ENCODE measurements around the gene FNBP1L.

Gene FNBP1L

GRCh38 chr1:93559695-93560094 lies 111.8 kb downstream of the FNBP1L start:
- H3K27ac ChIP-seq (ENCODE audit: low read length), result no peak overlapping the region
- peaks cover 52% of the 10 kb centered on the region for H3K36me3 ChIP-seq (ENCODE audit: insufficient read depth, low read depth, low read length)
- H3K27me3 ChIP-seq (ENCODE audit: insufficient read depth, low read length), result no peaks in the 10 kb centered on the region
- H3K9me3 ChIP-seq (ENCODE audit: insufficient read depth, low read depth, low read length), result no peaks in the 10 kb centered on the region
- no peaks in the 10 kb centered on the region; the same call in 1 of the 2 replicates for H3K4me1 ChIP-seq (ENCODE audit: insufficient read depth, low read length)
- no peak overlapping the region for H3K9ac ChIP-seq (ENCODE audit: low read depth, low read length)
- H3K4me3 ChIP-seq (ENCODE audit: low read length), result no peak overlapping the region

- H3K9me3 ChIP-seq (ENCODE audit: insufficient read depth, low read depth, low read length), result no peaks in the 10 kb centered on the region
Observed at GRCh38 chr1:93565496-93566206, 117.7 kb downstream of the FNBP1L start.

GRCh38 chr1:93566227-93566626 lies 118.3 kb downstream of the FNBP1L start:
- Histone ChIP-seq H3K9ac (ENCODE audit: low read depth, low read length) (no peak overlapping the region), H3K4me1 (ENCODE audit: insufficient read depth, low read length) (no peaks in the 10 kb centered on the region), H3K27me3 (ENCODE audit: insufficient read depth, low read length) (no peaks in the 10 kb centered on the region), H3K36me3 (ENCODE audit: insufficient read depth, low read depth, low read length) (peaks cover 80% of the 10 kb centered on the region), H3K27ac (ENCODE audit: low read length) (no peak overlapping the region), H3K4me3 (ENCODE audit: low read length) (no peak overlapping the region), H3K9me3 (ENCODE audit: insufficient read depth, low read depth, low read length) (no peaks in the 10 kb centered on the region)

More at GRCh38 chr1:93565496-93566206, 117.7 kb downstream of the FNBP1L start:
- no peak overlapping the region for H3K4me3 ChIP-seq (ENCODE audit: low read length)
- H3K27me3 ChIP-seq (ENCODE audit: insufficient read depth, low read length), result no peaks in the 10 kb centered on the region
- H3K4me1 ChIP-seq (ENCODE audit: insufficient read depth, low read length), result no peaks in the 10 kb centered on the region
- H3K9ac ChIP-seq (ENCODE audit: low read depth, low read length), result no peak overlapping the region
- H3K36me3 ChIP-seq (ENCODE audit: insufficient read depth, low read depth, low read length), result peaks cover 83% of the 10 kb centered on the region
- H3K27ac ChIP-seq (ENCODE audit: low read length), result no peak overlapping the region

- H3K36me3 ChIP-seq (ENCODE audit: insufficient read depth, low read depth, low read length), result peaks cover 73% of the 10 kb centered on the region
Observed at GRCh38 chr1:93567255-93567918, 119.5 kb downstream of the FNBP1L start.

GRCh38 chr1:93569489-93569888 lies 121.6 kb downstream of the FNBP1L start:
- H3K4me3 ChIP-seq (ENCODE audit: low read length), result no peak overlapping the region
- no peak overlapping the region for H3K9ac ChIP-seq (ENCODE audit: low read depth, low read length)
- no peak overlapping the region for H3K27ac ChIP-seq (ENCODE audit: low read length)
- no peaks in the 10 kb centered on the region for H3K9me3 ChIP-seq (ENCODE audit: insufficient read depth, low read depth, low read length)
- H3K27me3 ChIP-seq (ENCODE audit: insufficient read depth, low read length), result no peaks in the 10 kb centered on the region
- peaks cover 10% of the 10 kb centered on the region; the same call in 1 of the 2 replicates for H3K4me1 ChIP-seq (ENCODE audit: insufficient read depth, low read length)
- peaks cover 71% of the 10 kb centered on the region for H3K36me3 ChIP-seq (ENCODE audit: insufficient read depth, low read depth, low read length)

More at GRCh38 chr1:93567255-93567918, 119.5 kb downstream of the FNBP1L start:
- Histone ChIP-seq H3K27me3 (ENCODE audit: insufficient read depth, low read length) (no peaks in the 10 kb centered on the region), H3K4me3 (ENCODE audit: low read length) (no peak overlapping the region), H3K9me3 (ENCODE audit: insufficient read depth, low read depth, low read length) (no peaks in the 10 kb centered on the region), H3K27ac (ENCODE audit: low read length) (no peak overlapping the region), H3K9ac (ENCODE audit: low read depth, low read length) (no peak overlapping the region), H3K4me1 (ENCODE audit: insufficient read depth, low read length) (peaks cover 6% of the 10 kb centered on the region; the same call in 1 of the 2 replicates)

GRCh38 chr1:93571623-93572310 lies 123.8 kb downstream of the FNBP1L start:
- peaks cover 68% of the 10 kb centered on the region for H3K36me3 ChIP-seq (ENCODE audit: insufficient read depth, low read depth, low read length)
- H3K27ac ChIP-seq (ENCODE audit: low read length), result peak overlapping the region; percentile 1
- H3K27me3 ChIP-seq (ENCODE audit: insufficient read depth, low read length), result no peaks in the 10 kb centered on the region
- peaks cover 13% of the 10 kb centered on the region; the same call in 1 of the 2 replicates for H3K4me1 ChIP-seq (ENCODE audit: insufficient read depth, low read length)
- H3K9me3 ChIP-seq (ENCODE audit: insufficient read depth, low read depth, low read length), result no peaks in the 10 kb centered on the region
- no peak overlapping the region for H3K4me3 ChIP-seq (ENCODE audit: low read length)
- H3K9ac ChIP-seq (ENCODE audit: low read depth, low read length), result no peak overlapping the region

GRCh38 chr1:93573940-93574469 lies 126.1 kb downstream of the FNBP1L start:
- Histone ChIP-seq H3K27me3 (ENCODE audit: insufficient read depth, low read length) (no peaks in the 10 kb centered on the region), H3K9ac (ENCODE audit: low read depth, low read length) (no peak overlapping the region), H3K4me1 (ENCODE audit: insufficient read depth, low read length) (peaks cover 13% of the 10 kb centered on the region; the same call in 1 of the 2 replicates), H3K36me3 (ENCODE audit: insufficient read depth, low read depth, low read length) (peaks cover 50% of the 10 kb centered on the region), H3K27ac (ENCODE audit: low read length) (no peak overlapping the region), H3K9me3 (ENCODE audit: insufficient read depth, low read depth, low read length) (no peaks in the 10 kb centered on the region), H3K4me3 (ENCODE audit: low read length) (no peak overlapping the region)

GRCh38 chr1:93574511-93574910 lies 126.6 kb downstream of the FNBP1L start:
- Histone ChIP-seq H3K9ac (ENCODE audit: low read depth, low read length) (no peak overlapping the region), H3K27ac (ENCODE audit: low read length) (no peak overlapping the region), H3K9me3 (ENCODE audit: insufficient read depth, low read depth, low read length) (no peaks in the 10 kb centered on the region), H3K4me3 (ENCODE audit: low read length) (no peak overlapping the region), H3K36me3 (ENCODE audit: insufficient read depth, low read depth, low read length) (peaks cover 45% of the 10 kb centered on the region), H3K4me1 (ENCODE audit: insufficient read depth, low read length) (peaks cover 13% of the 10 kb centered on the region; the same call in 1 of the 2 replicates), H3K27me3 (ENCODE audit: insufficient read depth, low read length) (no peaks in the 10 kb centered on the region)

GRCh38 chr1:93574991-93575390 lies 127.1 kb downstream of the FNBP1L start:
- Histone ChIP-seq H3K4me3 (ENCODE audit: low read length) (no peak overlapping the region), H3K27me3 (ENCODE audit: insufficient read depth, low read length) (no peaks in the 10 kb centered on the region), H3K9ac (ENCODE audit: low read depth, low read length) (no peak overlapping the region), H3K36me3 (ENCODE audit: insufficient read depth, low read depth, low read length) (peaks cover 40% of the 10 kb centered on the region), H3K4me1 (ENCODE audit: insufficient read depth, low read length) (peaks cover 13% of the 10 kb centered on the region; the same call in 1 of the 2 replicates), H3K9me3 (ENCODE audit: insufficient read depth, low read depth, low read length) (no peaks in the 10 kb centered on the region), H3K27ac (ENCODE audit: low read length) (no peak overlapping the region)

GRCh38 chr1:93575621-93576284 lies 127.8 kb downstream of the FNBP1L start:
- peaks cover 34% of the 10 kb centered on the region for H3K36me3 ChIP-seq (ENCODE audit: insufficient read depth, low read depth, low read length)
- H3K4me1 ChIP-seq (ENCODE audit: insufficient read depth, low read length), result peaks cover 13% of the 10 kb centered on the region; the same call in 1 of the 2 replicates
- H3K27ac ChIP-seq (ENCODE audit: low read length), result no peak overlapping the region
- H3K9me3 ChIP-seq (ENCODE audit: insufficient read depth, low read depth, low read length), result no peaks in the 10 kb centered on the region
- no peaks in the 10 kb centered on the region for H3K27me3 ChIP-seq (ENCODE audit: insufficient read depth, low read length)
- no peak overlapping the region for H3K4me3 ChIP-seq (ENCODE audit: low read length)
- no peak overlapping the region; the same call in 1 of the 2 replicates for H3K9ac ChIP-seq (ENCODE audit: low read depth, low read length)

GRCh38 chr1:93576346-93576745 lies 128.4 kb downstream of the FNBP1L start:
- Histone ChIP-seq H3K36me3 (ENCODE audit: insufficient read depth, low read depth, low read length) (peaks cover 35% of the 10 kb centered on the region), H3K9me3 (ENCODE audit: insufficient read depth, low read depth, low read length) (no peaks in the 10 kb centered on the region), H3K27ac (ENCODE audit: low read length) (no peak overlapping the region), H3K4me1 (ENCODE audit: insufficient read depth, low read length) (peaks cover 13% of the 10 kb centered on the region; the same call in 1 of the 2 replicates), H3K9ac (ENCODE audit: low read depth, low read length) (no peak overlapping the region), H3K4me3 (ENCODE audit: low read length) (no peak overlapping the region), H3K27me3 (ENCODE audit: insufficient read depth, low read length) (no peaks in the 10 kb centered on the region)

Data from iPS-20b (cell line).